Bronchial epithelial cell (primary cell): Measurements from ENCODE around the gene DRD1. TPM values are rescaled to one million over a fixed set of nuclear protein-coding genes. Genes with fewer than 3 reads are reported as not detected.
"Not testable (repeated sequence)": the region's sequence is repeated elsewhere in the genome, so short reads cannot be mapped to it uniquely, and the experiment has no call there.

Experiments
- DNase-seq: peaks from one replicate; pipeline ENCODE4 v3.0.0-alpha.2; 2010; ENCODE audit warnings: low read depth
- FAIRE-seq: peaks from 2 replicates; lab custom pipeline; 2011; peaks lifted over from hg19 to GRCh38; lab: Jason Lieb, UNC
- H3K27me3 ChIP-seq: 2 replicates; pipeline ENCODE4 v1.5.1; 2011; ENCODE audit warnings: low read length; ENCODE audit not compliant: control insufficient read depth, insufficient read depth
- H3K36me3 ChIP-seq: 2 replicates; pipeline ENCODE4 v1.5.1; 2011; ENCODE audit warnings: low read length; ENCODE audit not compliant: control insufficient read depth, insufficient read depth
- H3K4me3 ChIP-seq: 2 replicates; pipeline ENCODE4 v1.5.1; 2011; ENCODE audit warnings: mild to moderate bottlenecking, low read depth, low read length, control low read depth
- total RNA-seq: library from RNA; depleted of rRNA; stranded (reverse); fragments of >200 nt; gene quantifications from 2 replicates; pipeline ENCODE4 v1.2.1, GENCODE V29; 2014
- TF ChIP-seq, protein P1 (sequence below): IDR thresholded peaks from 2 replicates; pipeline ENCODE4 v1.5.1; 2011; ENCODE audit warnings: mild to moderate bottlenecking, moderate library complexity, low read length, control low read depth, inconsistent platforms; ENCODE audit not compliant: insufficient read depth, severe bottlenecking

DRD1 gene
- total RNA-seq, 1 donor from 2014 or later, result not detected

GRCh38 chr5:175438234-175438857 lies 5.6 kb downstream of the DRD1 start:
- FAIRE-seq (no peak), DNase-seq (no peak)
- H3K27me3 ChIP-seq, result peaks cover 1% of the 10 kb centered on the region
- TF ChIP-seq, protein P1, sequence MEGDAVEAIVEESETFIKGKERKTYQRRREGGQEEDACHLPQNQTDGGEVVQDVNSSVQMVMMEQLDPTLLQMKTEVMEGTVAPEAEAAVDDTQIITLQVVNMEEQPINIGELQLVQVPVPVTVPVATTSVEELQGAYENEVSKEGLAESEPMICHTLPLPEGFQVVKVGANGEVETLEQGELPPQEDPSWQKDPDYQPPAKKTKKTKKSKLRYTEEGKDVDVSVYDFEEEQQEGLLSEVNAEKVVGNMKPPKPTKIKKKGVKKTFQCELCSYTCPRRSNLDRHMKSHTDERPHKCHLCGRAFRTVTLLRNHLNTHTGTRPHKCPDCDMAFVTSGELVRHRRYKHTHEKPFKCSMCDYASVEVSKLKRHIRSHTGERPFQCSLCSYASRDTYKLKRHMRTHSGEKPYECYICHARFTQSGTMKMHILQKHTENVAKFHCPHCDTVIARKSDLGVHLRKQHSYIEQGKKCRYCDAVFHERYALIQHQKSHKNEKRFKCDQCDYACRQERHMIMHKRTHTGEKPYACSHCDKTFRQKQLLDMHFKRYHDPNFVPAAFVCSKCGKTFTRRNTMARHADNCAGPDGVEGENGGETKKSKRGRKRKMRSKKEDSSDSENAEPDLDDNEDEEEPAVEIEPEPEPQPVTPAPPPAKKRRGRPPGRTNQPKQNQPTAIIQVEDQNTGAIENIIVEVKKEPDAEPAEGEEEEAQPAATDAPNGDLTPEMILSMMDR, result no peak
- H3K4me3 ChIP-seq, result no peak overlapping the region
- no peaks in the 10 kb centered on the region for H3K36me3 ChIP-seq

DNA sequence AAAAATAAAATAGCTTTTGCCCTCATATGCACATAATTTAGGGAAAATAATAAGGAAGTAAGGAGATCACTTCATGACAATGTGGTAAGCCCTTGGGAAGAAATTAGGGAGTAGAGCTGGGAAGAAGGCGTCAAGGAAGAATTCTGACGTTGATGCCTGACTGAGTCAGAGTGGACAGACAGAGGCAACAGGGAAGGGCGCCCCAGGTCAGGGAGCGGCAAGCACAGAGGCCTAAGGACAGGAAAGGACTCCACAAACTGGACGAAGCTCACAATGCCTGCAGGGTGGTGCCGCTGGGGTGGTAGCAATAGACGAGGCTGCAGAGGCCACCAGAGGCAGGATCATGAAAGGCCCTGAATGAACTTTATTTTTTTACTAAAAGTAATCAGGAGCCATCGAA lies 7.6 kb downstream of the DRD1 start:
- no peak overlapping the region for H3K4me3 ChIP-seq
- no peaks in the 10 kb centered on the region for H3K36me3 ChIP-seq
- FAIRE-seq (no peak), DNase-seq (no peak)
- TF ChIP-seq, protein P1, result no peak
- H3K27me3 ChIP-seq, result no peaks in the 10 kb centered on the region

DNA sequence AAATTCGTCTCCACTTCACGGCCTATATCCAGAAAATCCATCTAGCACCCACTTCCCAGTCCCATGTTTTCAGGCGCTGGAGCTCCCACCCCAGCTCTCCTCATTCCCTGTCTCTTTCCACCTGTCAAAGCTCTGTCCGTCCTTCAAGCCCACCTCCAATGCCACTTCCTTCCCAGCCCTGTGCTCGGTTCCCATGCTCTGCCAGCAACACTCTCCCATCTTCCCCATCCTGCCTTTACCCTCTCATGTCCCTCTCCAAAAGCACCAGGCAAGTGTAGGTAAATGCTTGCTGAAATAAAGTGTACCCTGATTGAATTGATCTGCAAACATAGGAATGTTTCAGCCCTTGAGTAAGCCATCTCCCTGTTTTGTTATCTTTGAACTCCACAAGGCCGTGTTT lies 9.2 kb downstream of the DRD1 start:
- H3K36me3 ChIP-seq, result no peaks in the 10 kb centered on the region
- TF ChIP-seq, protein P1, result no peak
- H3K27me3 ChIP-seq, result no peaks in the 10 kb centered on the region
- FAIRE-seq (no peak), DNase-seq (no peak)
- H3K4me3 ChIP-seq, result no peak overlapping the region

GRCh38 chr5:175427762-175428161 lies 16.2 kb downstream of the DRD1 start:
- no peaks in the 10 kb centered on the region for H3K27me3 ChIP-seq
- TF ChIP-seq, protein P1, result no peak
- DNase-seq (no peak), FAIRE-seq (no peak)
- H3K36me3 ChIP-seq, result no peaks in the 10 kb centered on the region
- no peak overlapping the region for H3K4me3 ChIP-seq

DNA sequence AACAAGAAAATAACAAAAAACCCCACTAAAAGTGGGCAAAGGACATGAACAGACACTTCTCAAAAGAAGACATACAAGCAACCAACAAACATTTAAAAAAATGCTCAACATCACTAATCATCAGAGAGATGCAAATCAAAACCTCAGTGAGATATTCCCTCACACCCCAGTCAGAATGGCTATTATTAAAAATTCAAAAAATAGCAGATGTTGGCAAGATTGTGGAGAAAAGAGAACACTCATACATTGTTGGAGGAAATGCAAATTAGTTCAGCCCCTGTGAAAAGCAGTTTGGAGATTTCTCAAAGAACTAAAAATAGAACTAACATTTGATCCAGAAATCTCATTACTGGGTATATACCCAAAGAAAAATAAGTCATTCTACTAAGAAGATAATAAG lies 19.4 kb downstream of the DRD1 start:
- H3K27me3 ChIP-seq, H3K36me3 ChIP-seq, DNase-seq, H3K4me3 ChIP-seq, FAIRE-seq: not testable (repeated sequence)

- TF ChIP-seq, protein P1, result no peak
- no peaks in the 10 kb centered on the region for H3K27me3 ChIP-seq
- no peak overlapping the region for H3K4me3 ChIP-seq
- no peak for FAIRE-seq
- no peaks in the 10 kb centered on the region for H3K36me3 ChIP-seq
- DNase-seq, result no peak
These were observed 21.9 kb downstream of the DRD1 start for GRCh38 chr5:175422058-175422457.
